ENCODE measurements around the gene GPSM3. TPM values are rescaled to one million over a fixed set of nuclear protein-coding genes. Genes with fewer than 3 reads are reported as not detected.

The GPSM3 gene
- total and polyA plus RNA-seq, 5 donors from 2014 or later = 82.4 to 202 (median 103) TPM

- H3K27ac Mint-ChIP-seq = no peak overlapping the region
These were observed 8.4 kb upstream of the GPSM3 start for GRCh38 chr6:32200711-32201475.

GRCh38 chr6:32198866-32199265, 6.4 kb upstream of the GPSM3 start:
- peak overlapping the region in 2 of 4 donors; percentile 61 to 64 for H3K4me3 Mint-ChIP-seq
- Histone ChIP-seq H3K9me3 (ENCODE audit: control insufficient read depth in 2 of 2, low read length in 2 of 2) (no peaks in the 10 kb centered on the region), H3K36me3 (ENCODE audit: control insufficient read depth, insufficient read depth, low read length) (no peaks in the 10 kb centered on the region), H3K27ac (ENCODE audit: insufficient read depth, low read length, poor library complexity, severe bottlenecking) (no peak overlapping the region), H3K27me3 (ENCODE audit: control insufficient read depth, insufficient read depth, low read length) (no peaks in the 10 kb centered on the region), H3K4me1 (ENCODE audit: control insufficient read depth, insufficient read depth, low read length, poor library complexity, severe bottlenecking) (peaks cover 27% of the 10 kb centered on the region), H3K4me3 (ENCODE audit: low read depth, low read length) (no peak overlapping the region)
- H3K27ac Mint-ChIP-seq = peak overlapping the region in 1 of 3 donors; percentile 20
- no peak for ATAC-seq (ENCODE audit: low read depth in 2 of 2)
- no peaks in the 10 kb centered on the region for H3K9me3 Mint-ChIP-seq
- no peak for DNase-seq
- H3K27me3 Mint-ChIP-seq = peaks cover 22% of the 10 kb centered on the region
- H3K4me1 Mint-ChIP-seq = peaks cover 13 to 25% (median 17%) of the 10 kb centered on the region in 4 donors
- H3K36me3 Mint-ChIP-seq = no peaks in the 10 kb centered on the region

More at GRCh38 chr6:32200711-32201475, 8.4 kb upstream of the GPSM3 start:
- Histone ChIP-seq H3K27me3 (ENCODE audit: control insufficient read depth, insufficient read depth, low read length) (no peaks in the 10 kb centered on the region), H3K9me3 (ENCODE audit: control insufficient read depth in 2 of 2, low read length in 2 of 2) (no peaks in the 10 kb centered on the region), H3K4me1 (ENCODE audit: control insufficient read depth, insufficient read depth, low read length, poor library complexity, severe bottlenecking) (peaks cover 11% of the 10 kb centered on the region), H3K4me3 (ENCODE audit: low read depth, low read length) (no peak overlapping the region), H3K36me3 (ENCODE audit: control insufficient read depth, insufficient read depth, low read length) (no peaks in the 10 kb centered on the region), H3K27ac (ENCODE audit: insufficient read depth, low read length, poor library complexity, severe bottlenecking) (no peak overlapping the region)
- H3K36me3 Mint-ChIP-seq = no peaks in the 10 kb centered on the region
- H3K4me3 Mint-ChIP-seq = peak overlapping the region in 2 of 4 donors; percentile 22 to 76
- H3K27me3 Mint-ChIP-seq = peaks cover 26% of the 10 kb centered on the region
- DNase-seq = no peak
- peaks cover 0 to 7% (median 3%) of the 10 kb centered on the region in 4 donors for H3K4me1 Mint-ChIP-seq
- no peaks in the 10 kb centered on the region for H3K9me3 Mint-ChIP-seq
- ATAC-seq (ENCODE audit: low read depth in 2 of 2) = no peak

GRCh38 chr6:32198345-32198696, 5.9 kb upstream of the GPSM3 start:
- no peak overlapping the region for H3K27ac ChIP-seq (ENCODE audit: insufficient read depth, low read length, poor library complexity, severe bottlenecking)
- peaks cover 32% of the 10 kb centered on the region for H3K4me1 ChIP-seq (ENCODE audit: control insufficient read depth, insufficient read depth, low read length, poor library complexity, severe bottlenecking)
- Mint-ChIP-seq H3K27ac (peak overlapping the region in 1 of 3 donors; percentile 31), H3K4me1 (peaks cover 18 to 31% (median 22%) of the 10 kb centered on the region in 4 donors), H3K4me3 (peak overlapping the region in 3 of 4 donors; percentile 35 to 64 (median 61)), H3K36me3 (no peaks in the 10 kb centered on the region), H3K27me3 (peaks cover 20% of the 10 kb centered on the region), H3K9me3 (no peaks in the 10 kb centered on the region)
- no peaks in the 10 kb centered on the region for H3K9me3 ChIP-seq (ENCODE audit: control insufficient read depth in 2 of 2, low read length in 2 of 2)
- no peak overlapping the region for H3K4me3 ChIP-seq (ENCODE audit: low read depth, low read length)
- no peaks in the 10 kb centered on the region for H3K27me3 ChIP-seq (ENCODE audit: control insufficient read depth, insufficient read depth, low read length)
- no peak for ATAC-seq (ENCODE audit: low read depth in 2 of 2)
- H3K36me3 ChIP-seq (ENCODE audit: control insufficient read depth, insufficient read depth, low read length) = no peaks in the 10 kb centered on the region
- no peak for DNase-seq

- no peak for ATAC-seq (ENCODE audit: low read depth in 2 of 2)
- no peaks in the 10 kb centered on the region for H3K9me3 Mint-ChIP-seq
- Histone ChIP-seq H3K9me3 (ENCODE audit: control insufficient read depth in 2 of 2, low read length in 2 of 2) (no peaks in the 10 kb centered on the region), H3K36me3 (ENCODE audit: control insufficient read depth, insufficient read depth, low read length) (no peaks in the 10 kb centered on the region), H3K27me3 (ENCODE audit: control insufficient read depth, insufficient read depth, low read length) (no peaks in the 10 kb centered on the region), H3K27ac (ENCODE audit: insufficient read depth, low read length, poor library complexity, severe bottlenecking) (peak overlapping the region; percentile 97), H3K4me3 (ENCODE audit: low read depth, low read length) (peak overlapping the region; percentile 82), H3K4me1 (ENCODE audit: control insufficient read depth, insufficient read depth, low read length, poor library complexity, severe bottlenecking) (peaks cover 41% of the 10 kb centered on the region)
- H3K27ac Mint-ChIP-seq = peak overlapping the region; percentile 98 to 99 (median 98)
- peaks cover 19% of the 10 kb centered on the region for H3K27me3 Mint-ChIP-seq
- H3K4me1 Mint-ChIP-seq = peaks cover 22 to 37% (median 26%) of the 10 kb centered on the region in 4 donors
- DNase-seq = no peak
- no peaks in the 10 kb centered on the region for H3K36me3 Mint-ChIP-seq
- peak overlapping the region; percentile 97 to 99 (median 99) for H3K4me3 Mint-ChIP-seq
These were observed 4.5 kb upstream of the GPSM3 start for GRCh38 chr6:32196682-32197616.

- Mint-ChIP-seq H3K4me3 (peak overlapping the region; percentile 97 to 99 (median 99)), H3K27me3 (peaks cover 23% of the 10 kb centered on the region), H3K36me3 (no peaks in the 10 kb centered on the region), H3K9me3 (no peaks in the 10 kb centered on the region), H3K4me1 (peaks cover 22 to 37% (median 29%) of the 10 kb centered on the region in 4 donors), H3K27ac (peak overlapping the region; percentile 91 to 99 (median 98))
- DNase-seq = peak in 2 of 3 donors; percentile 61 to 64
- peak overlapping the region; percentile 97 for H3K27ac ChIP-seq (ENCODE audit: insufficient read depth, low read length, poor library complexity, severe bottlenecking)
- no peaks in the 10 kb centered on the region for H3K27me3 ChIP-seq (ENCODE audit: control insufficient read depth, insufficient read depth, low read length)
- H3K4me3 ChIP-seq (ENCODE audit: low read depth, low read length) = peak overlapping the region; percentile 82
- no peaks in the 10 kb centered on the region for H3K9me3 ChIP-seq (ENCODE audit: control insufficient read depth in 2 of 2, low read length in 2 of 2)
- no peaks in the 10 kb centered on the region for H3K36me3 ChIP-seq (ENCODE audit: control insufficient read depth, insufficient read depth, low read length)
- peaks cover 48% of the 10 kb centered on the region for H3K4me1 ChIP-seq (ENCODE audit: control insufficient read depth, insufficient read depth, low read length, poor library complexity, severe bottlenecking)
- ATAC-seq (ENCODE audit: low read depth in 2 of 2) = peak; percentile 86 to 87
These were observed 3.6 kb upstream of the GPSM3 start for GRCh38 chr6:32195902-32196681.

GRCh38 chr6:32195652-32195901, 3.1 kb upstream of the GPSM3 start:
- Histone ChIP-seq H3K9me3 (ENCODE audit: control insufficient read depth in 2 of 2, low read length in 2 of 2) (no peaks in the 10 kb centered on the region), H3K4me1 (ENCODE audit: control insufficient read depth, insufficient read depth, low read length, poor library complexity, severe bottlenecking) (peaks cover 53% of the 10 kb centered on the region), H3K4me3 (ENCODE audit: low read depth, low read length) (peak overlapping the region; percentile 84), H3K27ac (ENCODE audit: insufficient read depth, low read length, poor library complexity, severe bottlenecking) (peak overlapping the region; percentile 97), H3K36me3 (ENCODE audit: control insufficient read depth, insufficient read depth, low read length) (no peaks in the 10 kb centered on the region), H3K27me3 (ENCODE audit: control insufficient read depth, insufficient read depth, low read length) (no peaks in the 10 kb centered on the region)
- peak; percentile 80 to 85 for ATAC-seq (ENCODE audit: low read depth in 2 of 2)
- peaks cover 22 to 37% (median 29%) of the 10 kb centered on the region in 4 donors for H3K4me1 Mint-ChIP-seq
- no peaks in the 10 kb centered on the region for H3K36me3 Mint-ChIP-seq
- H3K27me3 Mint-ChIP-seq = peaks cover 18% of the 10 kb centered on the region
- H3K4me3 Mint-ChIP-seq = peak overlapping the region; percentile 97 to 99 (median 99)
- peak; percentile 98 to 100 (median 99) for DNase-seq
- H3K9me3 Mint-ChIP-seq = no peaks in the 10 kb centered on the region
- peak overlapping the region; percentile 85 to 99 (median 98) for H3K27ac Mint-ChIP-seq
